ACC112 (cell line): ENCODE measurements around the gene CASP1.
"Not testable (repeated sequence)": the region's sequence is repeated elsewhere in the genome, so short reads cannot be mapped to it uniquely, and the experiment has no call there.

Experiments
- H2AFZ ChIP-seq: fragments of 200-600 bp; sonication (generic); one replicate; pipeline ENCODE4 v1.6.0; 2017; ENCODE audit warnings: antibody characterized with exemption, low read length; ENCODE audit not compliant: unreplicated experiment
- H3K27ac ChIP-seq: fragments of 200-600 bp; sonication (generic); 2 replicates; pipeline ENCODE4 v1.5.1; 2014; ENCODE audit warnings: low read depth, mild to moderate bottlenecking, antibody characterized with exemption, low read length, moderate library complexity
- H3K27me3 ChIP-seq: fragments of 200-600 bp; sonication (generic); 2 replicates; pipeline ENCODE4 v1.6.1; 2014; ENCODE audit warnings: mild to moderate bottlenecking, antibody characterized with exemption, low read length, moderate library complexity, mixed read lengths; ENCODE audit not compliant: insufficient read depth
- H3K36me3 ChIP-seq: fragments of 200-600 bp; sonication (generic); 2 replicates; pipeline ENCODE4 v1.6.1; 2016; ENCODE audit warnings: mild to moderate bottlenecking, antibody characterized with exemption, low read length, moderate library complexity, mixed read lengths; ENCODE audit not compliant: insufficient read depth
- H3K4me1 ChIP-seq: fragments of 200-600 bp; sonication (generic); one replicate; pipeline ENCODE4 v1.6.1; 2016; ENCODE audit warnings: low read length, mixed read lengths; ENCODE audit not compliant: insufficient read depth, unreplicated experiment, control insufficient read depth
- H3K4me3 ChIP-seq: fragments of 200-600 bp; sonication (generic); 2 replicates; pipeline ENCODE4 v1.5.1; 2014; ENCODE audit warnings: mild to moderate bottlenecking, low read depth, low read length
- H3K79me2 ChIP-seq: fragments of 200-600 bp; sonication (generic); one replicate; pipeline ENCODE4 v1.6.0; 2016; ENCODE audit warnings: low read length; ENCODE audit not compliant: control insufficient read depth, unreplicated experiment, insufficient read depth

The CASP1 gene

DNA sequence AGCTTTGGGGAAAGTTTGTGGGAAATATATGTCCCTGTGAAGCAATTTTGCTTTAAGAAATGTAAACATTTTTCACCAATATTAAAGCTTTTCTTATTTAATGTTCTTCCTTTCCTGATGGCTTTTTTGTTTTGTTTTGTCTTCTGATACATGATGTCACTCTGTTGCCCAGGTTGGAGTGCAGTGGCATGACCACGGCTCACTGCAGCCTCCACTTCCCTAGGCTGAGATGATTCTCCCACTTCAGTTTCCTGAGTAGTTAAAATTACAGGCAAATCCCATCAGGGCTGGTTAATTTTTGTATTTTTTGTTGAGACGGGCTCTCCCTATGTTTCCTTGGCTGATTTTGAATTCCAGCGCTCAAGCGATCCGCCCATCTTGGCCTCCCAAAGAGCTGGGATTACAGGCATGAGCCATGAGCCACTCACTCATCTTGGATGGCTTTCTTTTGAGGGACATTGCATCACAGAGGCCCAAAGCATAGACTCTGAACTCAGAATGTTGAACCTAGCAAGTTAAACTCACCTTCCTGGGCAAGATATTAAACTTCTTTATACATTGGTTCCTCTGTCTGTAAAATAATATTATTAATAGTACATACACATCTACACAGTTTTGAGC, 10.8 kb upstream of the CASP1 start:
- peak overlapping the region; percentile 19 for H2AFZ ChIP-seq
- peak overlapping the region; percentile 77 for H3K27ac ChIP-seq

DNA sequence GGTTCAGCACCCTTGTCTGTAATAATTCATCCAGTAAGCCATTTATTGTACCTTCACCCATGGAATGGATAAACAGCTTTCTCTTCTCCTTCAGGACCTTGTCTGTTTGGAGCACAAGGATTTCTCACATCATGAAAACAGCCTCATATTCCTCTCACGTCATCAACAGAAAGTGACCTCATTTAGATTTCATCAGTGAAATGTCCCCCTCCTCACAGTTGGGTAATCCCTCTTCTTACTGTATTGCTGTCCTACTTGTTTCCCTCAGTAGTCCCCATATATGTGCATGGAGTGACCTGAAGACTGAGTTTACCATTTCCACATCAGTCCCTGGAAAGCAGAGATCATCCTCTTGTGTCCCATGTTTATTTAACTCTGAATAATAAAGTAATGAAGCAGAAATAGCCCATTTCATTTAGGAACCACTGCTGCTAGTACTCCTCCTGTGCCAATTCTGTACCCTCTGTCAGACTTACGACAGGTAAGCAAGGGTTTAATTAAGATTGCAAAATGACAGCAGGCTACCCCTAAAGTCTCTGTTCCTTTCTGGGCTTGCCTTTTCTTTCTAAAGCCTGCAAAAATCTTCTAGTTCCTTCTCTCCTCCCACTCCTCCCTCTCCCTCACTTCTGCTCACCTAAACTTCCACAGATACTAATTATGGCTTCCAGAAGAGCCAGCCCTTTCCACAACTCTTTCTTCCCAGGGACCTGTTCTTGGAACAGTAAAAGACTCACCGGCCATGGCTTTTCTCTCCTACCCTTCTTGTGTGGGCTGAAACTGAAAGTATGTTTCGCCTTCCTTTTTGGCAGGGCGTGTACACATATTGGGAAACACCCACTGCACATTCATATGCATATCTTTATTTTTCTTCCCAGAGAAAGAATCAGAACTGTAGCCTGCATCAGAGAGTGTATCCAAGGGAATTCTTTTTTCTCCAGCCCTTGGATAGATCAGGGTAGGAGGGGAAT, 9.9 kb upstream of the CASP1 start, which contains the start of gene CARD16:
Gene CARD16 (minus strand): TSS at position 779 of the 968 bp plus-strand sequence. CDS start 38 bp downstream, at position 741.
- not testable (repeated sequence) for H3K36me3 ChIP-seq, H3K27me3 ChIP-seq, H3K79me2 ChIP-seq
- peak within 1 kb of the TSS; percentile 19 for H2AFZ ChIP-seq
- peak within 1 kb of the TSS; percentile 71 for H3K4me3 ChIP-seq
- peaks cover 18% of the 10 kb centered on the region for H3K4me1 ChIP-seq
- H3K27ac ChIP-seq: peak within 1 kb of the TSS; percentile 77

More for the DNA sequence above, 10.8 kb upstream of the CASP1 start:
- H3K79me2 ChIP-seq: no peaks in the 10 kb centered on the region
- peaks cover 18% of the 10 kb centered on the region for H3K4me1 ChIP-seq
- no peaks in the 10 kb centered on the region for H3K27me3 ChIP-seq
- peak overlapping the region; percentile 71 for H3K4me3 ChIP-seq
- no peaks in the 10 kb centered on the region for H3K36me3 ChIP-seq

DNA sequence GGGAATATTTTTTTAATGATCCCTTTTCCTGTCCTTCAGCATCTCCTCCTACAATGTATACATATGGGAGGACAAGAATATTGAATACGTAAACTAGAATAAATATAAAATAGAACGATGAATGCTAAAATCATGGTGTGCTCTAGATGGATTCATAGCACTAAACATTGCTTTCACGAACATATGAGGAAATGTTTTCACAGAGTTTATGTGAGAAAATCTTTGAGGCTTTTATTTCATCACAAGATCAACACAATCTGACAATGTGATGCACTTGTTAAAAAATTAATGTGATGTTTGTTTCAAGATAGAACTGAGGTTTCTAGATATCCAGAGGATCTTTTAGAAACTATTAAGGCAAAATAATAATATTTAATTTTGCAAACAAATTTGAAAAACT, 7.2 kb upstream of the CASP1 start:
- H3K27ac ChIP-seq: no peak overlapping the region
- H3K4me1 ChIP-seq: peaks cover 15% of the 10 kb centered on the region
- no peaks in the 10 kb centered on the region for H3K27me3 ChIP-seq
- no peak overlapping the region for H2AFZ ChIP-seq
- H3K4me3 ChIP-seq: no peak overlapping the region
- no peaks in the 10 kb centered on the region for H3K79me2 ChIP-seq
- no peaks in the 10 kb centered on the region for H3K36me3 ChIP-seq

DNA sequence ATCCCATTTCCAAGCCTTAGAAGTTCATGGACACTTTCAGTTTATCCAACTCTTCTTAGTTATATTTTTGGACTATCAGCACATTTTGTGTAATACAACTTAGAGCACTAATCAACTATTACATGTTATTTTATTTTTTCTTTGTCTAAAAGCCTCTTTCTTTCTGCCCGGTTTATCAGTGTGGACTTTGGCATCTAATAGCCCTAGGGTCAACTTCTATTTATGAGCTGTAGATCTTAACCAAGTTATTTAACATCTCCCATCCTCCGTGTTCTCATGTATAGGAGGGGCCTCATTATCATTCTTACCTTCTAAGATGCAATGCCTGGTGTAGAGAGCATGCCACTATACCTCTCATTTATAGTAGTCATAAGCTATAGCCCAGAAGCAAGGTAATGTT, 5.8 kb upstream of the CASP1 start:
- Histone ChIP-seq H3K27me3 (no peaks in the 10 kb centered on the region), H3K79me2 (no peaks in the 10 kb centered on the region), H3K4me1 (peaks cover 5% of the 10 kb centered on the region), H3K27ac (no peak overlapping the region), H2AFZ (no peak overlapping the region), H3K4me3 (no peak overlapping the region), H3K36me3 (no peaks in the 10 kb centered on the region)

DNA sequence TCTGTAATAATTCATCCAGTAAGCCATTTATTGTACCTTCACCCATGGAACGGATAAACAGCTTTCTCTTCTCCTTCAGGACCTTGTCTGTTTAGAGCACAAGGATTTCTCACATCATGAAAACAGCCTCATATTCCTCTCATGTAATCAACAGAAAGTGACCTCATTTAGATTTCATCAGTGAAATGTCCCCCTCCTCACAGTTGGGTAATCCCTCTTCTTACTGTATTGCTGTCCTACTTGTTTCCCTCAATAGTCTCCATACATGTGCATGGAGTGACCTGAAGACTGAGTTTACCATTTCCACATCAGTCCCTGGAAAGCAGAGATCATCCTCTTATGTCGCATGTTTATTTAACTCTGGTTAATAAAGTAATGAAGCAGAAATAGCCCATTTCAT, 556 bp downstream of the CASP1 start:
- H3K79me2 ChIP-seq: not testable (repeated sequence)

DNA sequence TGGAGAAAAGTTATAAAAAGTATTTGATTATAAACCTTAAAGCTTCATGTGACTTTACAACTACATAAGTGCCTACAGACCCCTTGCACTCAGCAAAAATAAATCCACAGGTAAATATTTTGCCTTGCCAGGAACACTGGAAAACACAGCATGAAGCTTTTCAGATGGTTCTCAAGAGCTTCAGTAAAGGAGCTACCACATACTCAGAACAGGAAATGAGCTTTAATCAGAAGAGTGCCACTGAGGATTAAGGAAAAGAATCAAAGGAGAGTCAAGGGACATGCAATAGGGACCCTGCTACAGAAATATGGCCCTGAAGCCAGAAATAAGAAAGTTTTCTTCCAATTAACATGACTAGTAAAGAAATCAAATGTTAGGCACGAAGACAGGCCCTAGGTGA, 1.2 kb downstream of the CASP1 start:
- Histone ChIP-seq H3K27ac (no peak overlapping the region), H3K4me1 (peaks cover 21% of the 10 kb centered on the region), H2AFZ (no peak overlapping the region), H3K36me3 (peaks cover 21% of the 10 kb centered on the region), H3K79me2 (no peaks in the 10 kb centered on the region), H3K27me3 (no peaks in the 10 kb centered on the region), H3K4me3 (peak overlapping the region; percentile 79)

More for the DNA sequence above, 556 bp downstream of the CASP1 start:
- Histone ChIP-seq H3K4me3 (peak overlapping the region; percentile 79), H3K36me3 (peaks cover 15% of the 10 kb centered on the region), H3K27ac (peak overlapping the region; percentile 51; the same call in 1 of the 2 replicates), H2AFZ (peak overlapping the region; percentile 77), H3K4me1 (peaks cover 21% of the 10 kb centered on the region)
- not testable (repeated sequence) for H3K27me3 ChIP-seq

DNA sequence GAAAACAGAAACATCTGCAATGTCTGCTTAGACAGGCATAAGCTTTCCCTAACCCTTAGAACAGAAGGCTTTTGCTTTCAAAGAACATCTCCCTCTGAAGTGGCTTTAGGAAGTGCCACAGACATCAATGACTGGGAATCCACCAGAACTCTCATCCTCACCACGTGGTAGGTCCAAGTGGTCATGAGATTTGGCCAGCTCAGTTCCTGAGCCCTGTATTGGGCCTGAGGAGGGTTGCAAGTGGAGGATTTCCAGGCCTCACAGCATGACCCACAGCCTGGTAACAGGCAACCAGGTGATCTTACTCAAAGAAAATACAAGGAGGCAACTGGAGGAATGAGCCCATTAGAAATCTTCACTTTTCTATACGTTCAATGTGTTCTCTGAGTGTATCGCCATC, 1.6 kb downstream of the CASP1 start:
- Histone ChIP-seq H3K36me3 (peaks cover 21% of the 10 kb centered on the region), H3K4me1 (peaks cover 21% of the 10 kb centered on the region), H3K27ac (no peak overlapping the region), H3K4me3 (peak overlapping the region; percentile 79; the same call in 1 of the 2 replicates), H3K27me3 (no peaks in the 10 kb centered on the region), H3K79me2 (no peaks in the 10 kb centered on the region), H2AFZ (no peak overlapping the region)

DNA sequence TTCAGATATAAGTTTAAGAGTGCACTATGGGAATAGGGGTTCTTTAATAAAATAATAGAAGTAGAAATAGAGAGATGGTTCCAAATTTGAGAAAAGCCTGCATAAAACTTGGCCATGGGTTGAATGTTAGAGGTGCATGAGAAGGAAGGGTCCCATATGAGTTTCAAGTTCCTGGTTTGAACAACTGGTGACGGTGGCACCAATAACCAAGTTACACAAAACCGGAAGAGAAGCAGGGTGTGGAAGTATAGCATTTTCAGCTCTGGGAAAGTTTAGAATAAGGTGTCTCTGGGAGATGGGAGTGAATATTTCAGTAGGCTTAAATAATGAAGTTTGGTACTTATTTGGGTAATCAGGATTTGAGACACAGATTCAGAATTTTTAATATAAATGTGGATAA, 2.4 kb downstream of the CASP1 start:
- Histone ChIP-seq H3K79me2 (no peaks in the 10 kb centered on the region), H2AFZ (no peak overlapping the region), H3K27me3 (no peaks in the 10 kb centered on the region), H3K4me3 (no peak overlapping the region), H3K36me3 (peaks cover 26% of the 10 kb centered on the region), H3K27ac (no peak overlapping the region), H3K4me1 (peaks cover 21% of the 10 kb centered on the region)

DNA sequence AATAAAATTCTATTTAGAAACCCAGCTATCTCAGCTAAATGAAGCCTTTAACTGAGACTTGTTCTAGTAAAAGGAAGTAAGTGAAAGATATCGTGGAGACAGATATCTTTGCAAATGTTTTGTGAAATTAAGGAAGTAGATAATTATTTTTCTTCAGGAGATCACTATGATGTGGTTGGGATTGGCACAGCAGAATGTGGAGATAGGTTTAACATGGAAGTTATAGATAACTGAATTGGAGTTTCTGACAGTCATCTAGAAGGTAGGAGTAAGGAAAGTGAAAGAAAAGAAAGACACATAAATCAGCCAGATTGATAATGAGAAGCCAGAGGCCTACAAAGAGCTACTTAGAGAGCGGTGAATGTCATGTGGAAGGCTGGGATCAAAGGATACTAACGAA, 7.3 kb downstream of the CASP1 start:
- Histone ChIP-seq H3K27me3 (no peaks in the 10 kb centered on the region), H3K36me3 (peaks cover 29% of the 10 kb centered on the region), H3K4me3 (no peak overlapping the region), H2AFZ (no peak overlapping the region), H3K4me1 (no peaks in the 10 kb centered on the region), H3K79me2 (no peaks in the 10 kb centered on the region), H3K27ac (no peak overlapping the region)

DNA sequence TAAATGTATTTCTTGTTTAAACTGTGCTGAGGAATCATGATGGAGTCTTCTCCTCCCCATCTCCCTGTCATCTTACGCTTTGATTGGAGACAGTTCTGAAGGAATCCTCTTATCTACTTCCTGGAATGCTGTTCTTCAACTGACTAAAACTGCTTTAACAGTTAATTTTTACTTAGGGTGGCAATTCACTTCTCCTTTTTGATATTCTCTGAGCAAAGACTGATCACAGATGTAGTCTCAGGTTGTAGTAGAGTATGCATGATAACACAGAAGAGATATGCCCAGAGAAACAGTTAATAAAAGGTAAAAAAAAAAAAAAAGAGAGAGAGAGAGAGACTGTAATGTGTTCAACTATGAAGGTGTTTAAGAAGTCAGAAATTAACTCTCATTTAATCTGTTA, 10.6 kb downstream of the CASP1 start:
- H3K27me3 ChIP-seq: no peaks in the 10 kb centered on the region

More for the DNA sequence above, 10.6 kb downstream of the CASP1 start:
- Histone ChIP-seq H3K4me1 (no peaks in the 10 kb centered on the region), H3K36me3 (peaks cover 14% of the 10 kb centered on the region), H3K79me2 (no peaks in the 10 kb centered on the region), H3K4me3 (no peak overlapping the region), H3K27ac (no peak overlapping the region), H2AFZ (no peak overlapping the region)
